CD4-positive, alpha-beta T cell treated with Interleukin-10 for 1 hour (primary cell): ENCODE data around the gene PPM1N.

Experiments
- DNase-seq: peaks from one replicate; pipeline ENCODE4 v3.0.0-alpha.2; 2020

The PPM1N gene

DNA sequence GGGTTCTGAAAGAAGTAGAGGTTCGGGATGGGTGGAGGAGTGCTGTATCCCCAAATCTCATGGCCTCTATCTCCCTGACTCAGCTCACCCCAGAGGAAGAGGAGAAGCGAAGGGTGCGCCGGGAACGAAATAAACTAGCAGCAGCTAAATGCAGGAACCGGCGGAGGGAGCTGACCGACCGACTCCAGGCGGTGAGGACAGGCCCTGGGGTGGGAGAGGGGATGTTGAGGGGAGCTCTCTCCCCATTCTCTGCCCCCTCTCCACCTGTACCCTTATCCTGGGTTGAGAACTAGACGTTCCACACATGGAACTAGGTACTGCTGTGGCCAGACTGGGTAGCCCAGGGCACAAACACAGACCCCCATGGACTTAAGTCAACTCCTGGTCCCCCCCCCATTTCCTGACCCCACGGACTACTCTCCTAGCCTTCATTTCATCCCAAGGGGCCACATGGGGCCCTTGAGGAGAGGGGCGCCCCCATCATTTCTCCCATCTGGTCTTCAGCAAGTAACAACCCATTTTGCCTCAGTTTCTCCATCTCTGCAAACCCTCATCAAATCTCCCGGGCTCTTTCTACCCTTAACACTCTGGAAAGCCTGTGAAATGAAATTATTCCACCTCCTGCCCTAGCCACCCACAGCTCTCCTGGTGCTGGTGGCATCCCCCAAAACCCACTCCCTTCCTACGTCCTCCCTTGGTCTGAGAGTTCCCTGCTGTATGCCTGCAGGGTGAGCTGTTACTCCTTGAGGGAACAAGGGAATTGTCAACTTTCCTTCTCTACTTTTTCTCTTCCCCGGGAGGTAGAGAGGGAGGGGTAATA, 26.9 kb upstream of the PPM1N start:
- DNase-seq = peak; percentile 59

GRCh38 chr19:45471931-45472562, 26.2 kb upstream of the PPM1N start:
- no peak for DNase-seq

GRCh38 chr19:45472563-45473366, 25.5 kb upstream of the PPM1N start:
- DNase-seq = peak; percentile 71

GRCh38 chr19:45473367-45473681, 24.9 kb upstream of the PPM1N start:
- DNase-seq = peak; percentile 65

DNA sequence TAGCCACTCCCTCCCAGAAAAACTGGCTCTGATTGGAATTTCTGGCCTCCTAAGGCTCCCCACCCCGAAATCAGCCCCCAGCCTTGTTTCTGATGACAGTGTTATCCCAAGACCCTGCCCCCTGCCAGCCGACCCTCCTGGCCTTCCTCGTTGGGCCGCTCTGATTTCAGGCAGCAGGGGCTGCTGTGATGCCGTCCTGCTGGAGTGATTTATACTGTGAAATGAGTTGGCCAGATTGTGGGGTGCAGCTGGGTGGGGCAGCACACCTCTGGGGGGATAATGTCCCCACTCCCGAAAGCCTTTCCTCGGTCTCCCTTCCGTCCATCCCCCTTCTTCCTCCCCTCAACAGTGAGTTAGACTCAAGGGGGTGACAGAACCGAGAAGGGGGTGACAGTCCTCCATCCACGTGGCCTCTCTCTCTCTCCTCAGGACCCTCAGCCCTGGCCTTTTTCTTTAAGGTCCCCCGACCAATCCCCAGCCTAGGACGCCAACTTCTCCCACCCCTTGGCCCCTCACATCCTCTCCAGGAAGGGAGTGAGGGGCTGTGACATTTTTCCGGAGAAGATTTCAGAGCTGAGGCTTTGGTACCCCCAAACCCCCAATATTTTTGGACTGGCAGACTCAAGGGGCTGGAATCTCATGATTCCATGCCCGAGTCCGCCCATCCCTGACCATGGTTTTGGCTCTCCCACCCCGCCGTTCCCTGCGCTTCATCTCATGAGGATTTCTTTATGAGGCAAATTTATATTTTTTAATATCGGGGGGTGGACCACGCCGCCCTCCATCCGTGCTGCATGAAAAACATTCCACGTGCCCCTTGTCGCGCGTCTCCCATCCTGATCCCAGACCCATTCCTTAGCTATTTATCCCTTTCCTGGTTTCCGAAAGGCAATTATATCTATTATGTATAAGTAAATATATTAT, 24.3 kb upstream of the PPM1N start:
- peak; percentile 76 for DNase-seq

- peak; percentile 85 for DNase-seq
These were observed 23.4 kb upstream of the PPM1N start for GRCh38 chr19:45474606-45475521.

DNA sequence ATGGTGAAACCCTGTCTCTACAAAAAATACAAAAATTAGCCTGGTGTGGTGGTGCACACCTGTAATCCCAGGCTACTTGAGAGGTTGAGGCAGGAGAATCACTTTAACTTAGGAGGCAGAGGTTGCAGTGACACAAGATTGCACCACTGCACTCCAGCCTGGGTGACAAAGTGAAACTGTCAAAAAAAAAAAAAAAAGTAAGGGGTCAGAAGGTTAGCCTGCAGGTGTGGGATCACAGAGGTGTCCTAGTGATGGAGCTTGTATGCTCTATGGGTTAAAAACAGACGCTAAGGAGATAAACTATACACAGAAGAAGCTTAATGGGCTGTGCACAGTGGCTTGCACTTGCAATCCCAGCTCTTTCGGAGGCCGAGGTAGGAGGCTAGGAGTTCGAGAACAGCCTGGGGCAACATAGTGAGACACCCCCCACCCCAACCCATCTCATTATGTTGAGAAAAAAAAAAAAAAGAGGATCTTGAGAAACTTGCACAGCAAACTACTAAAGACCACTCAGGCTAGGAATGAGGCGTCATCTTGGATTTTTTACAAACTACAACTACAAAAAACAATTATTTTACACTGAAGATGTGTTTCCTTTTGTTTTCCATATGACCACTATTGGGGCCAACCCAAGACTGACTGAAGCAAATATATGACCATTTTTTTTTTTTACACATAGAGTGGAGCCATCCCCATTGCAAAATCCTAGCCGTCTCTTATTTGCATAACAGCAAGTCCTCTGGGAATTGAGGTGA, 22.5 kb upstream of the PPM1N start:
- peak; percentile 84 for DNase-seq

GRCh38 chr19:45476304-45476703, 21.9 kb upstream of the PPM1N start:
- peak; percentile 81 for DNase-seq

DNA sequence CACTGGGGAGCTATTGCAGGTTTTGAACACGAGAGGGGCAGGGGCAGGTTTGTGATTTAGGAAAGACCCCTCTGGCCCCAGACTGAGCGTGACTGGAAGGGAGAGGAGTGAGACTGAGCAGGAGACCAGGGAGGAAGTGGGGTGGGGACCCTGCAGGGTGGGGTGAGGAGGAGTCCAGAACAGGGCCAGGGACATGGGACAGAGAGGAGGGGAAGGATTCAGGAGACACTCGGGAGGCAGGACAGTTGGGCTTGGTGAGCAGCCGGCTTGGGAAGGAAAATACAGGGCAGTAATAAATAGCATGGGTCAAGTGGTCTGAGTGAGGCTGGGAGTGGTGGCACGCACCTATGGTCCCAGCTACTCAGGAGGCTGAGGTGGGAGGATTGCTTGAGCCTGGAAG, 21.1 kb upstream of the PPM1N start:
- peak; percentile 72 for DNase-seq

- DNase-seq = peak; percentile 72
These were observed 20.4 kb upstream of the PPM1N start for GRCh38 chr19:45477713-45478453.

DNA sequence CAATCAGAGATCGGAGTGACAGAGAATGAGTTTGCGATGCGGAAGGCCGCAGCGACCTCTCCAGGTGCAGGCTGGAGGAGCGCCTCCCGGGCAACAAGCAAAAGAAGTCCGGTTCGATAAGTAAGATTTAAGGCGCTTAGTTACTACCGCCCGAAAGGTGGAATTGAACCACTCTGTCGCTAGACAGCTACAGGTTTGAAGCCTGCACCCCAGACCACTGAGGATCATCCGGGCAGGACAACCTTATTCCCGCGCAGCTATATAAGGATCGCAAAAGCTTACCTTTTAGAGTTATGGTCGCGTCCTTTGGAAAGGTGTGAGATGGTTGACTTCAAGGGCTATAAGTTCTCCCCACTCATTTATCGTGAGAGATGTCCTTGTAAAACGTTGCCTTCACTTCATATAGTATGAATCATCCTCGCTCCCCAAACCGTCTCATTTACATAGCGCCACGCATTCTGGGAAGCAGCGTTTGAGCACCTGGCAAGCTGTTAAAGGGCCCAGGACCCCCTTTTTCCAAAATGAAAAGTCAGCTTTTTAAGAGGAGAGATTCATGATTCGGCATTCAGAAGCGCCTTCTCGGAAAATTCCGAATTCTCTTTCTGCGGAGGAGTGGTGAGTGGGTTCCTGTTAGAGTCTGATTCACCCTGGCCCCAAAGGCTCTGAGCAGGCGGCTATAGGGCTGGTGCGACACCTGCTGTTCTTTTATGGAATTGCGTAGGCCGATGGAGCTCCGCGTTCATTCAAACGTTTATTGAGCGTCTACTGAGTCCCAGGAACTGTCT, 19.6 kb upstream of the PPM1N start:
- peak; percentile 94 for DNase-seq

DNA sequence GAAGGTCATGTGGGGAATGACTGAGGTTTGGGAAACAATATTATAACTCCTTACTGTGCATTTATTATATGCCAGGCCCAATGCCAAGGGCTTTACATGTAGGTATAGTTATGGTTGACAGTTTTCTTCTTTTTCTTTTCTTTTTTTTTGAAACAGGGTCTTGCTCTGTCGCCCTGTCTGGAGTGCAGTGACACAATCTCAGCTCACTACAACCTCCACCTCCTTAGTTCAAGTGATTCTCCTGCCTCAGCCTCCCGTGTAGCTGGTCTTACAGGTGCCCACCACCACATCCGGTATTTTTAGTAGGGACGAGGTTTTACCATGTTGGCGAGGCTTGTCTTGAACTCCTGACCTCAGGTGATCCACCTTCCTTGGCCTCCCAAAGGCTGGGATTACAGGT, 15.2 kb upstream of the PPM1N start:
- DNase-seq = no peak

GRCh38 chr19:45484273-45484945, 13.8 kb upstream of the PPM1N start:
- no peak for DNase-seq

- DNase-seq = peak; percentile 97
These were observed 12.8 kb upstream of the PPM1N start for GRCh38 chr19:45485305-45486077.

DNA sequence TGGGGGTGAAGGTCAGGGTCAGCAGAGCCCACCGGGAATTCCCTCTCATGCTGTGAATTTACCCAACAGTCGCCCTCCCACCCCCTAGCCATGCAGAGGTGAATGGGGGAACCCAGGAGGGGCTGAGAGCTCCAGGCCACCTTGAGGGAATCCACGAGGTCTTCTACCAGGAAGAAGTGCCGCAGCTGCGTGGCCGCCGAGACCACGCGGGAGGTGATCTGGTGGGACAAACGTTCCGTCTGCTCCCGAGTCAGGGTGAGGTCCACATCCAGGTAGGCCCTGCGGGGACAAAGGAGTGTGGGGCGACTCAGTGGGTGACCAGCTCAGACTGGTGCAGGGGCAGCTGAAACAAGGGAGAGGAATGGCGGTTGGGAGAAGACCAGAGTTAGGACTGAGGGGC, 9.5 kb upstream of the PPM1N start:
- DNase-seq = no peak

- DNase-seq = no peak
These were observed 8.9 kb upstream of the PPM1N start for GRCh38 chr19:45489216-45489855.

DNA sequence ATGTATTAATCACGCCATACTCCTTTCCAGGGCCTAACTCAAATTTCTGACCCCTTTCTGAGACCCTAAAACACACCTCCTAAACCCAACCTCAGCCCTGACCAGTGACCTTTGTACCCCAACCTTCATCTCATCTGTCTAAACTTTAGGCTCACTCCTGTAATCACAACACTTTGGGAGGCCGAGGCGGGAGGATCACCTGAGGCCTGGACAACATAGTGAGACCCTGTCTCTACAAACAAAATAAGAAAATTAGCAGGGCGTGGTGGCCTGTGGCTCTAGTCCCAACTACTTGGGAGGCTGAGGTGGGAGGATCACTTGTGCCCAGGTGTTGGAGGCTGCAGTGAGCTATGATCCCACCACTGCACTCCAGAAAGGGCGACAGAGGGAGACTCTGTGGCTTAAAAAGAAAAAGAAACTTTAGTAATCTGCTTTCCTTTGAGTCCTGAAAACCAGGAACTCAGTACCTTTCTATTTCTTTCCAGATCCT, 6.1 kb upstream of the PPM1N start:
- DNase-seq = no peak
